Aorta (tissue), 5 donors: ENCODE results near the gene SV2B. TPM values are rescaled to one million over a fixed set of nuclear protein-coding genes. Genes with fewer than 3 reads are reported as not detected.

Experiments used
- ATAC-seq: fragments of 200-7000 bp; cut with Tn5 transposase; one replicate; pipeline ENCODE4 v1.9.1; 2022; ENCODE audit warnings: moderate library complexity; ENCODE audit not compliant: low FRiP score
- DNase-seq, 2 donors: peaks; one replicate each; pipeline ENCODE4 v3.0.0-alpha.2; 2020
- H3K27ac ChIP-seq, 2 donors: one replicate each; pipeline ENCODE4 v1.5.1; 2013; ENCODE audit warnings: low read length in 2 of 2, mild to moderate bottlenecking in 2 of 2, moderate library complexity in 2 of 2, control low read depth in 1 of 2, inconsistent platforms in 1 of 2, low read depth in 1 of 2
- H3K27me3 ChIP-seq, 2 donors: one replicate each; pipeline ENCODE4 v1.6.1; 2013; ENCODE audit warnings: control low read depth in 1 of 2, low read length in 1 of 2, mild to moderate bottlenecking in 1 of 2, moderate library complexity in 1 of 2; ENCODE audit not compliant: insufficient read depth in 2 of 2, control insufficient read depth in 1 of 2
- H3K36me3 ChIP-seq, 2 donors: one replicate each; pipeline ENCODE4 v1.6.1; 2013; ENCODE audit warnings: control low read depth in 1 of 2, low read length in 1 of 2, mild to moderate bottlenecking in 1 of 2; ENCODE audit not compliant: insufficient read depth in 2 of 2, control insufficient read depth in 1 of 2
- H3K4me1 ChIP-seq, 2 donors: one replicate each; pipeline ENCODE4 v1.6.1; 2013; ENCODE audit warnings: low read length in 2 of 2, control low read depth in 1 of 2, mild to moderate bottlenecking in 1 of 2, moderate library complexity in 1 of 2; ENCODE audit not compliant: insufficient read depth in 2 of 2, control insufficient read depth in 1 of 2
- H3K4me3 ChIP-seq, 2 donors: one replicate each; pipeline ENCODE4 v1.5.1; 2013; ENCODE audit warnings: low read length in 2 of 2, control low read depth in 1 of 2, mild to moderate bottlenecking in 1 of 2
- H3K9me3 ChIP-seq: one replicate; pipeline ENCODE4 v1.6.1; 2013; ENCODE audit warnings: mild to moderate bottlenecking, low read length; ENCODE audit not compliant: control insufficient read depth
- WGBS, 2 donors: extraction: QIAGEN DNeasy Blood & Tissue Kit; methylation state at CpG; one replicate each; pipeline ENCODE4 v1.1.7; 2013; 5-methylcytosine and 5-hydroxymethylcytosine counted together
- intact Hi-C, 2 donors: fragments of 100-400 bp; cut with DNase I; formaldehyde crosslinking; loops; one replicate each; pipeline versions ENCODE4 v1.14.2 to v1.15.0; 2022
- polyA plus RNA-seq, 2 donors: library from polyadenylated mRNA; stranded (reverse); fragments of 200-250 nt; gene quantifications; one replicate each; pipeline ENCODE4 v1.2.3, GENCODE V29; 2013
- total RNA-seq, 2 donors: library from RNA; stranded (reverse); fragmentation: NEBNext Ultra II Directional; extraction: Animal tissue kit (Norgen Biotek cat#: 25700); gene quantifications; one replicate each; pipeline ENCODE4 v1.2.1, GENCODE V29; 2021
- donor health status: healthy with polysubstance abuse.
- donor health status: Bipolar disorder and iron deficiency.
- donor health status: DM: no; HTN: no; CAD: no.
- donor health status: DM: no; HTN: no; CAD: no.
- donor health status: DM: yes; HTN: yes; CAD: no.

Gene SV2B
- total and polyA plus RNA-seq, 4 donors = 2.5 to 6.4 TPM; not detected in 2

- intact Hi-C loops = no loop called here
- Histone ChIP-seq H3K27ac (no peak overlapping the region), H3K4me3 (no peak overlapping the region), H3K9me3 (peaks cover 3% of the 10 kb centered on the region), H3K27me3 (no peaks in the 10 kb centered on the region), H3K4me1 (no peaks in the 10 kb centered on the region), H3K36me3 (no peaks in the 10 kb centered on the region)
- ATAC-seq = no peak
- DNase-seq = no peak
Measured at GRCh38 chr15:91126080-91126479, 26.0 kb downstream of the SV2B start.

- ATAC-seq (no peak), DNase-seq (no peak)
- peaks cover 2% of the 10 kb centered on the region for H3K9me3 ChIP-seq
- no peak overlapping the region for H3K4me3 ChIP-seq
- H3K4me1 ChIP-seq = no peaks in the 10 kb centered on the region
- intact Hi-C loops = no loop called here
- no peak overlapping the region for H3K27ac ChIP-seq
- H3K27me3 ChIP-seq = no peaks in the 10 kb centered on the region
- no peaks in the 10 kb centered on the region for H3K36me3 ChIP-seq
- WGBS, 2 donors = 29% methylated on average over 7 of the region's 7 CpGs
Measured at GRCh38 chr15:91127236-91127955, 27.3 kb downstream of the SV2B start.

GRCh38 chr15:91128016-91128415, 28.0 kb downstream of the SV2B start:
- DNase-seq (no peak), ATAC-seq (no peak)
- 63 to 68% methylated on average over 4 of the region's 4 CpGs for WGBS, 2 donors
- peaks cover under 1% of the 10 kb centered on the region for H3K9me3 ChIP-seq
- no peak overlapping the region for H3K4me3 ChIP-seq
- no peaks in the 10 kb centered on the region for H3K27me3 ChIP-seq
- intact Hi-C loops = no loop called here
- H3K4me1 ChIP-seq = no peaks in the 10 kb centered on the region
- H3K27ac ChIP-seq = no peak overlapping the region
- H3K36me3 ChIP-seq = no peaks in the 10 kb centered on the region

- Histone ChIP-seq H3K27me3 (no peaks in the 10 kb centered on the region), H3K4me1 (no peaks in the 10 kb centered on the region), H3K27ac (no peak overlapping the region), H3K4me3 (no peak overlapping the region), H3K36me3 (no peaks in the 10 kb centered on the region), H3K9me3 (no peaks in the 10 kb centered on the region)
- ATAC-seq (no peak), DNase-seq (no peak)
- intact Hi-C loops = no loop called here
- WGBS, 2 donors = 91 to 93% methylated on average over 6 of the region's 6 CpGs
Measured at GRCh38 chr15:91129436-91129835, 29.4 kb downstream of the SV2B start.

DNA sequence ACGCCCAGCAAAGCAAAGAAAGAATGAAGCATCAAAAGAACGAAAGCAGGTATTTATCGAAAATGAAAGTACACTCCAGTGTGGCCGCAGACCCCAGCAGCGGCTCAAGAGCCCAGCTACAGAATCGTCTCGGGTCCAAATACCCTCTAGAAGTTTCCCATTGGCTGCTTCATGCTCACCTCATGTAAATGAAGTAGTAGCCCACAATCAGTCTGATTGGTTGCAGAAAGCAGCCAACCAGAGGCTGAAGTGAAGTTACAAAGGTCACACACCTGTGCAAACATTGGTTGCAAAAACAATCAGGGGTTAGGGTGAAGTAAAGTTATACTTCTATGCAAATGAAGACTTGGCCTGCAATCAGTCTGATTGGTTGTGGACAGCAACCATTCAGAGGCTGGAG, 32.0 kb downstream of the SV2B start:
- Histone ChIP-seq H3K27me3 (no peaks in the 10 kb centered on the region), H3K4me3 (no peak overlapping the region), H3K9me3 (no peaks in the 10 kb centered on the region), H3K36me3 (no peaks in the 10 kb centered on the region), H3K4me1 (no peaks in the 10 kb centered on the region), H3K27ac (no peak overlapping the region)
- intact Hi-C loops = no loop called here
- no peak for ATAC-seq
- no peak for DNase-seq
- 77 to 83% methylated on average over 7 of the region's 7 CpGs for WGBS, 2 donors

DNA sequence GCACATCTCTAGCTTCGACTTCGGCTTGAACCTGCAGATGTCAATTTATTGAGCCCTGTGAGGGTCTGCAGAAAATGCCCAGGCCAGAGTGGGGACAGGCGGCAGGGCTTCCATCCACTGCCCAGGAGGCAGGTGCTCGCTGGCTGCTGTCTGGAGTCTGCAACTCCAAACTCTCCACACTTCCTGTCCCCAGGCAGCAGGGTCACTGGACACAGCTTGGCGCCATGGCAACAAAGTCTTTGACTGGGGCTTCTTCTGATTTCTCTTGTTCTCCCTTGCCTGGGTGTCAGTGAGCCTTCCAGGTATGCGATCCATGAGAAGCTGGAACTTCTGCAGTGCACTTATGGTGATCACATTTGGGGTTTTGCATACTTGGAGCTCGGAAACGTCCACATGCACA, 33.5 kb downstream of the SV2B start:
- peaks cover 1% of the 10 kb centered on the region for H3K9me3 ChIP-seq
- no peaks in the 10 kb centered on the region for H3K27me3 ChIP-seq
- no peaks in the 10 kb centered on the region for H3K36me3 ChIP-seq
- ATAC-seq = no peak
- H3K4me3 ChIP-seq = no peak overlapping the region
- no peak for DNase-seq
- H3K4me1 ChIP-seq = no peaks in the 10 kb centered on the region
- 71 to 73% methylated on average over 8 of the region's 8 CpGs for WGBS, 2 donors
- H3K27ac ChIP-seq = no peak overlapping the region
- intact Hi-C loops = no loop called here

DNA sequence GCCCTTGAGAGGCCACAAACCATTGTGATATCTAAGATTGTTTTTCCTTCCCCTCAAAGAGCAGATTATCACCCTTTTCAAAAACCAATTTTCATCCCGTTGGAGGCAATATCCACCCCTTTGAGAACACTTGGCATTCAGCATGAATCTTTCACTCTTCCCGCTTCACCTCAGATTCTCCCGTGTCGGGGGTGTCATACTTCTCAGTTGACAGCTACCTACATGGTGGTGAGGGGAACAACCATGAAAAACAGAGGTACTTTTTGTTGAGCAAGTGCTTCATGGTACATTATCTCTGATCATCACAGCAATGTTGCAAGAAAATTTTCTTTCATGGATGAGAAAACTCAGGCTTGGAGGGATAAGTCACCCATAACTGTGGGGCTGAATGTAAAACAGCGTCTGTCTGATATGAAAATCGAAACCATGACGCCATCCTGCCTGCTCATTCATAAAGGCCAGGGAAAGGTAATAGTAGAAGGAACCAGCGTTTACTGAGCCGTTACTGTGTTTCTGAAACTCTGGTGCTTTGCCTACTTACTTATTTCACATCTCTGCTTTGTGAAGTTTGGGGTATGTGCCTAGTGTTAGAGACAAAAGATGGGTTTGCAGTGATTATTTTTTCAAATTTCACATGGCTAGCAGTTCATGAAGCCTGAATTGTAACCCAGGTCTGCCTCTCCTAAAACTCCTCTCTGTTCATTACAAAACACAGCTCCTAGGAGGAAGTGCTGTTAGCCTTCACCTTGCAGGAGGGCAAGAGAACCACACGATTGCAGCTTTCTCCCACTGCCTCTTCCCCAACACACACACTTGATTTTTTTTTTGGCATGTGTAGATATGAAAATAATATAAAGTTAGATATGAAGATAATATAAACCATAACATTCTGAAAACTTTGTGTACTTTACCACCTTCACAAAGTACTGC, 35.4 kb downstream of the SV2B start:
- Histone ChIP-seq H3K4me1 (no peaks in the 10 kb centered on the region), H3K9me3 (peaks cover 4% of the 10 kb centered on the region), H3K4me3 (no peak overlapping the region), H3K36me3 (no peaks in the 10 kb centered on the region), H3K27me3 (no peaks in the 10 kb centered on the region), H3K27ac (no peak overlapping the region)
- DNase-seq (no peak), ATAC-seq (no peak)
- intact Hi-C loops = no loop called here
- 73 to 77% methylated on average over 10 of the region's 10 CpGs for WGBS, 2 donors

DNA sequence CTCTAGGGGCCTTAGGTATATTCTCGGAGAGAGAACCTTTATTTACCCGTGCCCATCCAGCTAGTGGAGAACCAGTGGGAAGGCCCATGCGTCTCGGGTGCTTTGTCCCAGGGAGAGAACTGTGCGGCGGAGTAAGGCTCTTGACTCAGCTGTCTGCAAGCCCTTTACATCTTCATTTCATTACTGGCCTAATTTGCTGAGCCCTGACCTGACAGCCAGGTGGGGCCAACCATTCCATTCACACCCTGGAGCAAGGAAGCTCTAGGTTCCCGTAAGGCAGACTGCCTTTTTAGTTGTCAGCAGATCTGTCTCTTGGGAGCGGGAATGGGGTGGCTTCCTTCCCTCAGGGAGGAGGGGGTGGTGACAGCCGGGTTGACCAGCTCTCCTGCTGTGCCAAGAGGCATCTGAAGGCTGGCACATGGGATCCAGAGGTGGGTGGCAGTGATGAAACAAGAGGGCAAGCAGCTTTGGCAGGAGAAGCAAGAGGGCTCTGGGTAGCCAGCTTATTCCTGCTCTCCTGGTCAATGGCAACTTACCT, 36.4 kb downstream of the SV2B start:
- intact Hi-C loops = no loop called here
- no peak for ATAC-seq
- DNase-seq = no peak
- Histone ChIP-seq H3K36me3 (no peaks in the 10 kb centered on the region), H3K27me3 (no peaks in the 10 kb centered on the region), H3K9me3 (peaks cover 4% of the 10 kb centered on the region), H3K27ac (no peak overlapping the region), H3K4me1 (no peaks in the 10 kb centered on the region), H3K4me3 (no peak overlapping the region)
- WGBS, 2 donors = 68 to 71% methylated on average over 9 of the region's 9 CpGs
